ENCODE measurements around the gene RAI1. TPM values are rescaled to one million over a fixed set of nuclear protein-coding genes. Genes with fewer than 3 reads are reported as not detected.

The RAI1 gene
- polyA plus RNA-seq, 2 of the 4 experiments (the other 2 are of a cell fraction), result 3.5 to 23.8 TPM

- no peak for ATAC-seq
- no peak for TF ChIP-seq HMGXB4 (CRISPR knock-in tag; IDR thresholded peaks at IDR 0.05; ENCODE audit: borderline replicate concordance)
- no peak for TF ChIP-seq BHLHE40 (IDR thresholded peaks at IDR 0.05; ENCODE audit: low read depth, low read length)
- TF ChIP-seq HOXB13 (CRISPR knock-in tag; IDR thresholded peaks at IDR 0.05; ENCODE audit: low read depth), result no peak
- no peak for TF ChIP-seq HOXB5 (CRISPR knock-in tag; IDR thresholded peaks at IDR 0.05)
- TF ChIP-seq POLR2A (IDR thresholded peaks at IDR 0.05; ENCODE audit: low read length), result no peak
- no peak for TF ChIP-seq SMC3 (IDR thresholded peaks at IDR 0.05)
- no peak for TF ChIP-seq CHD2 (IDR thresholded peaks at IDR 0.05; ENCODE audit: low read length, partially characterized antibody)
- H3K4me1 ChIP-seq, result peaks cover 9% of the 10 kb centered on the region; the same call in 1 of the 3 replicates
- ChIA-PET CTCF (interaction anchor here (0.6 to 5.9 kb wide), 7 partner anchors 11 to 259 kb away, joined by 3 to 79 read pairs (median 6); partner anchors contain the start of gene RAI1), POLR2A (no interaction called here)
- 62% methylated on average over 16 of the region's 16 CpGs for WGBS (ENCODE audit: missing lambda C conversion rate)
- no peak for FAIRE-seq
- H3K9me3 ChIP-seq, result no peaks in the 10 kb centered on the region
- H3K4me2 ChIP-seq, result no peak overlapping the region
- no peak overlapping the region for H3K27ac ChIP-seq
- no peak overlapping the region for H3K4me3 ChIP-seq
- no peak for DNase-seq (ENCODE audit: low read depth in 1 of 2, low spot score in 1 of 2)
These were observed 10.5 kb upstream of the RAI1 start for GRCh38 chr17:17670701-17671305.

GRCh38 chr17:17671369-17672129 lies 9.7 kb upstream of the RAI1 start:
- Histone ChIP-seq H3K9me3 (no peaks in the 10 kb centered on the region), H3K4me3 (no peak overlapping the region), H3K4me1 (peaks cover 7% of the 10 kb centered on the region; the same call in 2 of the 3 replicates), H3K27ac (no peak overlapping the region), H3K4me2 (no peak overlapping the region)
- ChIA-PET CTCF (interaction anchor here (0.6 to 5.9 kb wide), 6 partner anchors 10 to 397 kb away, joined by 3 to 79 read pairs (median 5); partner anchors contain the start of gene RAI1), POLR2A (no interaction called here)
- 60% methylated on average over 10 of the region's 10 CpGs for WGBS (ENCODE audit: missing lambda C conversion rate)
- no peak for ATAC-seq
- DNase-seq (ENCODE audit: low read depth in 1 of 2, low spot score in 1 of 2), result no peak
- no peak for FAIRE-seq
- TF ChIP-seq ESRRA (IDR thresholded peaks at IDR 0.05; ENCODE audit: borderline replicate concordance, low read length), result no peak
- no peak for TF ChIP-seq EHF (CRISPR knock-in tag; IDR thresholded peaks at IDR 0.05)
- TF ChIP-seq CHD4 (IDR thresholded peaks at IDR 0.05; ENCODE audit: borderline replicate concordance), result no peak
- peak; percentile 69; the same call in 1 of the 2 replicates for TF ChIP-seq KDM1A (IDR thresholded peaks at IDR 0.05; ENCODE audit: low read depth)

- ChIA-PET CTCF (interaction anchor here (0.7 to 5.9 kb wide), 12 partner anchors 9 to 323 kb away, joined by 3 to 79 read pairs (median 4); partner anchors contain the start of gene RAI1), POLR2A (no interaction called here)
- FAIRE-seq, result peak; percentile 54
These were observed 8.5 kb upstream of the RAI1 start for GRCh38 chr17:17672453-17673368.

More at GRCh38 chr17:17672453-17673368, 8.5 kb upstream of the RAI1 start:
- 65% methylated on average over 7 of the region's 7 CpGs for WGBS (ENCODE audit: missing lambda C conversion rate)
- Histone ChIP-seq H3K9me3 (no peaks in the 10 kb centered on the region), H3K4me1 (peaks cover 6% of the 10 kb centered on the region; the same call in 2 of the 3 replicates), H3K4me2 (no peak overlapping the region), H3K4me3 (no peak overlapping the region), H3K27ac (no peak overlapping the region)
- DNase-seq (ENCODE audit: low read depth in 1 of 2, low spot score in 1 of 2) (no peak), ATAC-seq (no peak)
- TF ChIP-seq USF2 (IDR thresholded peaks at IDR 0.05), result peak; percentile 41; the same call in 1 of the 2 replicates
- TF ChIP-seq HOXB5 (CRISPR knock-in tag; IDR thresholded peaks at IDR 0.05), result no peak

Measured in A549 (cell line).